HepG2 (cell line): Measurements from ENCODE around the gene POLR3H. TPM values are rescaled to one million over a fixed set of nuclear protein-coding genes. Genes with fewer than 3 reads are reported as not detected.

Source experiments
- ATAC-seq: fragments of 200-7000 bp; cut with Tn5 transposase; 3 replicates; pipeline ENCODE4 v1.9.1; 2020; ENCODE audit warnings: mild to moderate bottlenecking, moderate library complexity
- BruUV-seq: library from RNA; stranded (reverse); fragments of 400-500 nt; replicated peaks from 2 replicates; lab custom pipeline; 2021; lab: Mats Ljungman, UMichigan
- CTCF ChIA-PET: fragments of 300-600 bp; formaldehyde crosslinking; extraction: SDS; loops from one replicate; lab custom pipeline; 2021; ENCODE audit warnings: low total read pairs, inconsistent platforms, low intra/inter-chr PET ratio; lab: Yijun Ruan, JAX
- POLR2A ChIA-PET: fragments of 350-600 bp; sonication (Branson Sonifier 250); formaldehyde crosslinking; loops from one replicate; lab custom pipeline; 2020; ENCODE audit warnings: antibody characterized with exemption, inconsistent platforms; lab: Yijun Ruan, JAX
- DNase-seq: peaks from one replicate; pipeline ENCODE4 v3.0.0-alpha.2; 2015; ENCODE audit warnings: low spot score
- FAIRE-seq: peaks from 3 replicates; lab custom pipeline; 2011; peaks lifted over from hg19 to GRCh38; lab: Jason Lieb, UNC
- H2AFZ ChIP-seq: one replicate; pipeline ENCODE4 v1.6.1; 2011; ENCODE audit warnings: low read length, inconsistent platforms
- H3K27ac ChIP-seq: fragments of 300-600 bp; 3 replicates; pipeline ENCODE4 v1.8.0; 2011; ENCODE audit warnings: mixed run types, mild to moderate bottlenecking, mixed read lengths, low read length, inconsistent platforms; ENCODE audit not compliant: insufficient read depth; ENCODE audit errors: extremely low read length
- H3K27me3 ChIP-seq, 2 experiments: fragments of 200-600 bp in 1 of 2; 2 replicates in 1 of 2; 3 replicates in 1 of 2; pipeline versions ENCODE4 v1.6.0 to v1.8.0; 2011; ENCODE audit warnings: low read length in 2 of 2, mild to moderate bottlenecking in 2 of 2, moderate library complexity in 2 of 2, inconsistent platforms in 1 of 2; ENCODE audit not compliant: insufficient read depth in 2 of 2, control insufficient read depth in 1 of 2
- H3K36me3 ChIP-seq, 2 experiments: fragments of 200-600 bp in 1 of 2; replicated peaks in 1 of 2; 2 replicates in 1 of 2; 3 replicates in 1 of 2; pipeline versions ENCODE4 v1.5.1 to v1.8.0; 2011; ENCODE audit warnings: low read length in 2 of 2, inconsistent platforms in 1 of 2; ENCODE audit not compliant: insufficient read depth in 2 of 2, control insufficient read depth in 1 of 2
- H3K4me1 ChIP-seq: 2 replicates; pipeline ENCODE4 v1.5.1; 2012; ENCODE audit warnings: low read length, inconsistent platforms; ENCODE audit not compliant: insufficient read depth
- H3K4me2 ChIP-seq: 2 replicates; pipeline ENCODE4 v1.6.0; 2011; ENCODE audit warnings: low read depth, low read length, inconsistent platforms
- H3K4me3 ChIP-seq, 3 experiments: fragments of 200-600 bp in 1 of 3; sonication (generic), shearing (Covaris generic) in 1 of 3; replicated peaks in 1 of 3; 2 replicates each; pipeline ENCODE4 v1.5.1; 2011 to 2016; ENCODE audit warnings: low read length in 3 of 3, inconsistent platforms in 2 of 3, low read depth in 2 of 3, mild to moderate bottlenecking in 2 of 3, control low read depth in 1 of 3, mixed read lengths in 1 of 3; ENCODE audit not compliant: insufficient read depth in 1 of 3
- H3K79me2 ChIP-seq: one replicate; pipeline ENCODE4 v1.6.1; 2011; ENCODE audit warnings: low read length, inconsistent platforms; ENCODE audit not compliant: insufficient read depth
- H3K9ac ChIP-seq: 2 replicates; pipeline ENCODE4 v1.6.0; 2011; ENCODE audit warnings: mild to moderate bottlenecking, low read depth, low read length, inconsistent platforms; ENCODE audit not compliant: insufficient read depth
- H3K9me3 ChIP-seq: 2 replicates; pipeline ENCODE4 v1.5.1; 2012; ENCODE audit warnings: mild to moderate bottlenecking, low read length
- H4K20me1 ChIP-seq: 2 replicates; pipeline ENCODE4 v1.6.0; 2011; ENCODE audit warnings: inconsistent platforms, mild to moderate bottlenecking, low read length, moderate library complexity; ENCODE audit not compliant: insufficient read depth
- AKNA ChIP-seq: sonication (generic); formaldehyde crosslinking; IDR thresholded peaks from 2 replicates; pipeline ENCODE4 v1.4.0; 2020; ENCODE audit warnings: missing genetic modification reagents, borderline replicate concordance
- DDIT3 ChIP-seq: sonication (generic); formaldehyde crosslinking; IDR thresholded peaks from 2 replicates; pipeline ENCODE4 v1.4.0; 2020; ENCODE audit warnings: mild to moderate bottlenecking, missing genetic modification reagents
- FOXM1 ChIP-seq: sonication (generic); formaldehyde crosslinking; IDR thresholded peaks from 2 replicates; pipeline ENCODE4 v1.5.0; 2020; ENCODE audit warnings: missing genetic modification reagents
- GABPA ChIP-seq, 2 experiments: IDR thresholded peaks; 2 replicates each; pipeline ENCODE4 v1.6.1; 2011 to 2016; ENCODE audit warnings: low read depth in 2 of 2, low read length in 1 of 2, missing biosample characterization in 1 of 2, missing genetic modification characterization in 1 of 2
- JUND ChIP-seq: sonication (generic); formaldehyde crosslinking; IDR thresholded peaks from 2 replicates; pipeline ENCODE4 v1.8.0; 2022; ENCODE audit warnings: mild to moderate bottlenecking, missing genetic modification reagents
- KMT2B ChIP-seq: IDR thresholded peaks from 2 replicates; pipeline ENCODE4 v1.6.1; 2016; ENCODE audit warnings: missing genetic modification reagents, missing compliant biosample characterization
- POLR2G ChIP-seq: fragments of 200-400 bp; formaldehyde crosslinking; IDR thresholded peaks from 2 replicates; pipeline ENCODE4 v1.6.1; 2018; ENCODE audit warnings: mild to moderate bottlenecking, low read depth, low read length, moderate library complexity
- RBM22 ChIP-seq: fragments of 200-400 bp; formaldehyde crosslinking; optimal IDR thresholded peaks from 2 replicates; pipeline ENCODE3; 2017; ENCODE audit warnings: mild to moderate bottlenecking, low read length, moderate library complexity
- SSRP1 ChIP-seq: IDR thresholded peaks from 2 replicates; pipeline ENCODE4 v1.6.1; 2016; ENCODE audit warnings: control low read depth
- ZBTB33 ChIP-seq: sonication (generic); formaldehyde crosslinking; IDR thresholded peaks from 2 replicates; pipeline ENCODE4 v1.4.0; 2020; ENCODE audit warnings: missing genetic modification reagents
- ZNF180 ChIP-seq: sonication (generic); formaldehyde crosslinking; IDR thresholded peaks from 2 replicates; pipeline ENCODE4 v1.4.0; 2020; ENCODE audit warnings: low read depth, missing genetic modification reagents, borderline replicate concordance
- ZNF232 ChIP-seq: sonication (generic); formaldehyde crosslinking; IDR thresholded peaks from 2 replicates; pipeline ENCODE4 v1.4.0; 2020; ENCODE audit warnings: missing genetic modification reagents, borderline replicate concordance
- ZXDC ChIP-seq: sonication (generic); formaldehyde crosslinking; IDR thresholded peaks from 2 replicates; pipeline ENCODE4 v1.5.0; 2020; ENCODE audit warnings: mild to moderate bottlenecking, missing genetic modification reagents
- WGBS: methylation state at CpG from one replicate; pipeline ENCODE4 v1.1.6; 2017; ENCODE audit warnings: low lambda C conversion rate; 5-methylcytosine and 5-hydroxymethylcytosine counted together
- in situ Hi-C: cut with HindIII; loops from 2 replicates; pipeline ENCODE4 v1.10.0; 2017; ENCODE audit warnings: low pct_unique_long_range_greater_than_20kb; ENCODE audit not compliant: extremely low pct_ligation_motif_present
- intact Hi-C: fragments of 100-400 bp; cut with micrococcal nuclease; formaldehyde crosslinking; loops from one replicate; pipeline ENCODE4 v1.10.0; 2022; ENCODE audit not compliant: unreplicated experiment
- polyA plus RNA-seq, 8 experiments: library from polyadenylated mRNA; depleted of rRNA in 3 of 8; stranded (reverse) in 7 of 8; unstranded in 1 of 8; fragments of >200 nt; fragmentation: Illumina TruSeq in 4 of 8; extraction: Trizol in 4 of 8; gene quantifications; 2 replicates each; pipeline versions ENCODE4 v1.2.1 to v1.2.3, GENCODE V29; 2011 to 2016; ENCODE audit warnings: low read depth in 4 of 8, missing spikeins in 1 of 8, mixed read lengths in 1 of 8; ENCODE audit not compliant: insufficient read depth in 1 of 8
- total RNA-seq, 5 experiments: library from RNA; depleted of rRNA; stranded (reverse); fragments of >200 nt; fragmentation: Illumina TruSeq; extraction: Trizol; gene quantifications; 2 replicates each; pipeline ENCODE4 v1.2.3, GENCODE V29; 2016; ENCODE audit warnings: low read depth in 1 of 5

POLR3H gene
- total and polyA plus RNA-seq, 2 of the 13 experiments (the other 11 are each of a cell fraction or from before 2014, with no cell fraction given): 10.3 to 28.6 TPM

- TF ChIP-seq JUND (no peak), AKNA (no peak), ZNF180 (CRISPR knock-in tag) (no peak), POLR2G (peak; percentile 36; the same call in 1 of the 2 replicates), ZNF232 (CRISPR knock-in tag) (no peak), GABPA (IDR thresholded peaks at IDR 0.05; ENCODE audit: low read depth, low read length) (no peak), GABPA (CRISPR knock-in tag; IDR thresholded peaks at IDR 0.05; ENCODE audit: low read depth) (no peak), FOXM1 (CRISPR knock-in tag) (no peak)
These were observed 19.3 kb downstream of the POLR3H start (continued) for GRCh38 chr22:41524809-41525449.

GRCh38 chr22:41524251-41524661, 20.0 kb downstream of the POLR3H start:
- no peak overlapping the region for H3K27ac ChIP-seq
- H3K4me1 ChIP-seq: peaks cover 51% of the 10 kb centered on the region
- intact Hi-C loops: no loop called here
- WGBS: 83% methylated on average over 8 of the region's 13 CpGs
- ChIA-PET POLR2A (interaction anchor here (0.7 kb wide), 1 partner anchor 122 kb away, joined by 3 read pairs; no protein-coding TSS in a partner anchor), CTCF (no interaction called here)
- H2AFZ ChIP-seq: no peak overlapping the region
- FAIRE-seq: no peak
- no peak overlapping the region for H3K4me3 ChIP-seq
- no peak for ATAC-seq
- H3K79me2 ChIP-seq: no peaks in the 10 kb centered on the region
- peaks cover 18 to 51% of the 10 kb centered on the region in 2 experiments for H3K36me3 ChIP-seq
- 0 out of 2 replicates have a peak, but pooled peaks cover 4% of the 10 kb centered on the region for H4K20me1 ChIP-seq
- H3K27me3 ChIP-seq: no peaks in the 10 kb centered on the region
- H3K4me2 ChIP-seq: no peak overlapping the region
- no peaks in the 10 kb centered on the region for H3K9me3 ChIP-seq
- BruUV-seq: no TSS peak
- in situ Hi-C loops: no loop called here
- no peak for DNase-seq
- H3K9ac ChIP-seq: peak overlapping the region; percentile 6; the same call in 1 of the 2 replicates
- TF ChIP-seq DDIT3 (CRISPR knock-in tag): no peak
- TF ChIP-seq SSRP1: 0 out of 2 replicates have a peak, but pooled peaks have one; percentile 15
- peak; percentile 7 for TF ChIP-seq RBM22
- TF ChIP-seq ZXDC (CRISPR knock-in tag): no peak
- TF ChIP-seq KMT2B (CRISPR knock-in tag): no peak
- TF ChIP-seq ZBTB33: peak; percentile 88
